Measurements from ENCODE around the gene CLCN7. TPM values are rescaled to one million over a fixed set of nuclear protein-coding genes. Genes with fewer than 3 reads are reported as not detected.

The CLCN7 gene
- polyA plus RNA-seq, 3 donors, result 36.6 to 42.1 (median 39.4) TPM

GRCh38 chr16:1432388-1433262 lies 42.2 kb downstream of the CLCN7 start:
- no peak for DNase-seq (ENCODE audit: low read depth in 3 of 3, low spot score in 2 of 3)

DNA sequence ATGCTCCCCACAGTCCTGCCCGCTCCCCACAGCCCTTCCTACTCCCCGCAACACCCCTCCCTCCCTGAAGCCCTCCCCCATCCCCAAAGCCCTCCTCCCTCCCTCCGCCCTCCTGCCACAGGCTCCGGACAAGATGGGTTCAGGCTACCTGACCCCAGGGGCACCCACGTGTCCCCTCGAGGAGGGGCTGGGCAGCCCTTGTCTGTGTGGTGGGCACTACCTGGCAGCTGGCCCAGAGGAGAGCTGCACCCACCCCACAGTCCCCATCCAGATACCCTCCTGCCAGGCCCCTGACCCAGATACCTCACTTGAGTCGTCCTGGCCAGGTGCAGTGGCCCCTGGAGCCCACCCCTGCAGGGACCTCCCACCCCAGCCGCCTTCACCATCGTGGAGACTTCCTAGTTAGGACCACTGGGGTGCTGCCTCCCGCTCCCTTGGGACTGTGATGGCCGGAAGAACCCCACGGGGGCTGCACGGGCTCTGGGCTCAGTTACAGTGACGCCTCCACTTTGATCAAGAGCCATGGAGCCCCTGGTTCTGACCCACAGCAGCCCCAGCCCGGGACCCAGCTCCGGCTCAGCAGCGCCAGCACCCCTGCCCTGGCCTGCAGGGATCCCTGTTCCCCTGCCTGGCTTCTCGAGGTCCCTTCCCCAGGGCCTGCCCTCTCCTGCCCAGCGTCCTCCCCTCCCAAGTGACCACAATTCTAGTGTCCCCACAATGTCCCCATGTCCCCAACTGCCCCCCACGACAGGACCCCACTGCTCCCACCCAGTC lies 43.1 kb downstream of the CLCN7 start:
- no peak for DNase-seq (ENCODE audit: low read depth in 3 of 3, low spot score in 2 of 3)

DNA sequence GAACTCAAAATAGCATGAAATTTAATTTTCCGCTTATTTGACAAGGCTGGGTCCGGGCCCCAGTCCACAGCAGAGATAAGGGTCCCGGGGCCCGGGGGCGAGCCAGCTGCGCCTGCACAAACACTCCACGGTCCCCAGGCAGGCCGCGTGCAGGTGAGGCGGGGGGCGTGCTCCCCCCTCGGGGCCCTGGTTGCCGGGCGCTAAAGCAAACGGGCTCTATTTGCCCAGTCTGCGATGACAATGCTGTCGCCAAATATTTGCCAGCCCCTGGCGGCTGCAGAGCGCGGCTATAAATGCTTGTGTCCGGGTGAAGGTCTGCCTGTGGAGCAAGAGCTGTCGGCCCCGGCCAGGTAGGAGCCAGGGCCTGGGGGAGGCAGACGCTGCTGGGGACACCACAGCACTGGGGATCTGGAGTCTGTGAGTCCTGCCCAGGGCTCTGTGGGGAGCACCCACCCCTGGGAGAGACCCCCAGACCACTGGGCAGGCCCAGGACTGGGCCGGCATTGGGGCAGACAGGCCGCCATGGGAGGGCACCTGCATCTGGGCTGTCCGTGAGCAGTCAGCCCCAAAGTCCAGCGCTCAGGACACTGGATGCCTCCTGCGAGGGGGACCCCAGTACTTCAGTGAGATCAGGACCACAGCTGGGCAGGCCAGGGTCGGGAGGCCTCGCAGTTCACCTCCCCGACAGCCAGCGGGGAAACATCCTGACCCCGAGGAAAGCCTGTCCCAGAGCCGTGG lies 43.9 kb downstream of the CLCN7 start, which contains the start of gene PERCC1:
TSS of gene PERCC1 (plus strand) at position 320 of the 738 bp plus-strand sequence. CDS start 1,516 bp downstream, outside the sequence.
- no peak for DNase-seq (ENCODE audit: low read depth in 3 of 3, low spot score in 2 of 3)

GRCh38 chr16:1430214-1430758 lies 44.5 kb downstream of the CLCN7 start:
- no peak for DNase-seq (ENCODE audit: low read depth in 3 of 3, low spot score in 2 of 3)

DNA sequence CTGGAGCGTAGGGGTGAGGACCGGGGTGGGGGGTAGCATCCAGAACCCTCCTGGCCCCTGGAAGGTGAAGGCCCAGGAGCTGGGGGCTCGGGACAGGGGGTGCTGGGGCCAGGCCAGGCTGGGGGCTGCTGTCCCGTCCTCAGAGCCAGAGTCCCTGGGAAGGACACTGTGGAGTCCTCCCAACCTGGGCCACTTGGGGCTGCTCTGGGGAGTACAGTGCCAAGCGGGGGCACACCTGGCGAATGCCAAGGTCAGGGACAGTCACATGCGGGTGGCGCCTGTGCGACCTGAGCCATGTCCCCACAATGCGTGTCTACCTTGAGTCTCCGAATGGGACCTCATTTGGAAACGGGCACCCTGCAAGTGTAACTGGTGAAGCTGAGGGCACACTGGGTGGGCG lies 45.2 kb downstream of the CLCN7 start:
- no peak for DNase-seq (ENCODE audit: low read depth in 3 of 3, low spot score in 2 of 3)

GRCh38 chr16:1429012-1429411 lies 45.8 kb downstream of the CLCN7 start:
- DNase-seq (ENCODE audit: low read depth in 3 of 3, low spot score in 2 of 3), result no peak

- DNase-seq (ENCODE audit: low read depth in 3 of 3, low spot score in 2 of 3), result no peak
These were observed 46.3 kb downstream of the CLCN7 start for GRCh38 chr16:1428511-1428910.

GRCh38 chr16:1427473-1428461 lies 47.1 kb downstream of the CLCN7 start:
- DNase-seq (ENCODE audit: low read depth in 3 of 3, low spot score in 2 of 3), result no peak

DNA sequence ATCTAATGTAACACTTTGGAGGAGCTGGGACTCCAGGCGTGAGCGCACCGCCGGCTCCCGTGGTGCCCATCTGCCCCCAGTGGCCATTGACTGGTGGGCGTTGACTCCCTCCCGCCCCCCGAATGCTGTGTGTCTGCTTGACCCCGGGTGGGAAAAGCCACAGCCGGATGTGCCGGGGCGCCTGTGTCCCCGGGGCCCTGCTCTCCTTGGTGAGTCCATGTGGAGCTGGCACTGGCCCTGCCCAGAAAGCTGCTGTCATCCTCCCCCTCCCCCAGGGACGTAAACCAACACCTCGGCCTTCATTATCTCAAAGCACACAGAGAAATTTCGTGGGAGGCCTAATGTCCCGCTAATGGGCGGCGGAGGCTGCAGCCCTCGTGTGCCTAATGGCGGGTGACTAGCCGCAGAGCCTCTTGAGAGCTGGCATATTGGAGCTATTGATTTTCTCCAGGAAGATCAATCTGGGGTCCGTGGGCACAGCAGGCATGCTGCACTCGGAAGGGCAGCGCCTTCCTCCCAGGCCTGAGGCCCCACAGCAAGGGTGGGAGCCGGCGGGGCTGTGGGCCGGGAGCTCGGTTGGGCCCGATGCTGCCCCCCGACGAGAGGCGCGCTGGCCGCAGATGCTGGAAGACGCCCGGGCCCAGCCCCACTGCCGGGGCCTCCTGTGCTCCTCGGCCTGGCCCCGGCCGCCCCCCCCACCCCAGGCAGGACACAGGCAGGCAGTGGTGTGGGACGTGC lies 47.9 kb downstream of the CLCN7 start:
- DNase-seq (ENCODE audit: low read depth in 3 of 3, low spot score in 2 of 3), result peak in 1 of 3 donors; percentile 50

GRCh38 chr16:1425616-1426370 lies 49.0 kb downstream of the CLCN7 start:
- no peak for DNase-seq (ENCODE audit: low read depth in 3 of 3, low spot score in 2 of 3)

GRCh38 chr16:1424028-1424427 lies 50.8 kb downstream of the CLCN7 start:
- no peak for DNase-seq (ENCODE audit: low read depth in 3 of 3, low spot score in 2 of 3)

GRCh38 chr16:1422076-1422475 lies 52.8 kb downstream of the CLCN7 start:
- no peak for DNase-seq (ENCODE audit: low read depth in 3 of 3, low spot score in 2 of 3)

DNA sequence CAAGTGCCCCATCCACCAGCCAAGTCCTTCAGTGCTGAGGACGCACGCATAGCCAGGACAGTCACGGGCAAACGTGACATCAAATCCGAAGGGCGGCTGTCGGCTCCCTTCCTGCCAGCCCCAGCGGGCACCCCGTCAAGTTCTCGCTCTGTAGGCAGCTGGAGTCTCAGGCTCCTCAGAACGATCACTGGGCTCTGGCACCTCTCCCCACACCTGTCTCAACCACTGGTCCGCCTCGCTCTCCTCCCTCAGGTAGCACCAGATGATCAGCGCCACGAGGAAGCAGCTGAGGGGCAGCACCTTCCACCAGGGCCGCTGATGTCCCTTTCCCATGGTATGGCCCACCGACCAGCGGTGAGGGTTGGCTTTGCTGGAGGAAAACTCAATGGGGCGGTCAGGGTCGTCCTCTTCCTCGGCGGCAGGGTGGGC lies 54.7 kb downstream of the CLCN7 start:
- no peak for DNase-seq (ENCODE audit: low read depth in 3 of 3, low spot score in 2 of 3)

DNA sequence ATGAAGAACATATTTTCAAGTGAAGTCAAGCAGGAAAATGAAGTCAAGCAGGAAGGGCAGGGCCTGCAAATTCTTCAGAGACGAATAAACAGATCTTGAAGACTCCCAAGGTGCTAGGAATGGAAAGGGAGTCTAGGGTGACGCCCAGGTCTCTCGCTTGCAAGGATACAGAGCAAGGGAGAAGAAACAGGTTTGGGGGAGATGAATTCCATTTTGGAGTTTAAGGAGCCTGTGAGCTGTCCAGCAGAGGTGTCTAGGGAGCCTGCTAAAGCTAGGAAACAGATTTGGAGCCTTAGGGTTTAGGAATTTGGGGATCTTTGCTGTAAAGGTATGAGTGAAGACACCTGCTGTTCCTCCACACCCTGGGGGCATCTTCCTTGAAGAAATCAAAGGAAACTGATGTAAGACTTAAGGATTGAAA lies 58.3 kb downstream of the CLCN7 start:
- DNase-seq (ENCODE audit: low read depth in 3 of 3, low spot score in 2 of 3), result no peak

- no peak for DNase-seq (ENCODE audit: low read depth in 3 of 3, low spot score in 2 of 3)
These were observed 60.1 kb downstream of the CLCN7 start, which contains the start of gene UNKL for GRCh38 chr16:1414532-1415260. UNKL (minus strand) TSS chr16:1414704; CDS start chr16:1414691, 13 bp downstream.

GRCh38 chr16:1413684-1414531 lies 60.9 kb downstream of the CLCN7 start:
- DNase-seq (ENCODE audit: low read depth in 3 of 3, low spot score in 2 of 3), result no peak

All from right renal cortex interstitium (tissue), 3 donors.